Measurements from ENCODE around the gene MYO1E. TPM values are rescaled to one million over a fixed set of nuclear protein-coding genes. Genes with fewer than 3 reads are reported as not detected.

MYO1E gene
- polyA plus RNA-seq, 1 donor from 2014 or later, result 0.38 TPM

DNA sequence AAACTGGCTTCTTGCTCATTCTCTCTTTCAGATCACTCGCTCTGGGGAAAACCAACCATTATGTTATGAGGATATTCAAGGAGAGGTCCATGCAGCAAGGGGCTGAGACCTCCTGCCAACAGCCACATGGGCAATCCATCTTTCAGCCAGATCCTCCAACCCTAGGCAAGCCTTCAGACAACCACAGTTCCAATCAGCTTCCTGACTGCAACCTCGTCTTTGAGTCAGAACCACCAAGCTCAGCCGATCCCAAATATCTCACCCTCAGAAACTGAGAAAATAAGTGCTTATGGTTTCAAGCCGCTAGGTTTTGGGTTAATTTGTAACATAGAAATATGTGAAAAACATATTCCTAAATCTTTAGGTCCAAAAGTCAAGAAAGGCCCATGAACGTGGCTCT, 155.8 kb downstream of the MYO1E start:
- Histone ChIP-seq H3K79me2 (replicated peaks; ENCODE audit: insufficient read depth, low read length) (no peaks in the 10 kb centered on the region), H3K4me3 (ENCODE audit: low read length) (no peak overlapping the region), H3K9me3 (ENCODE audit: low read length) (no peaks in the 10 kb centered on the region), H3K27ac (ENCODE audit: low read length) (no peak overlapping the region), H2AFZ (ENCODE audit: low read depth, low read length) (no peak overlapping the region), H3K9ac (ENCODE audit: low read length) (no peak overlapping the region), H3K4me2 (ENCODE audit: low read length) (no peak overlapping the region), H4K20me1 (ENCODE audit: insufficient read depth) (no peaks in the 10 kb centered on the region), H3K27me3 (ENCODE audit: insufficient read depth, low read depth, low read length) (no peaks in the 10 kb centered on the region), H3F3A (ENCODE audit: insufficient read depth, low read length, poor library complexity, severe bottlenecking) (no peaks in the 10 kb centered on the region), H3K36me3 (ENCODE audit: insufficient read depth, low read length) (no peaks in the 10 kb centered on the region), H3K9me2 (ENCODE audit: insufficient read depth, low read length) (no peaks in the 10 kb centered on the region)
- no peak for TF ChIP-seq TAF1 (IDR thresholded peaks at IDR 0.05; ENCODE audit: low read depth)
- TF ChIP-seq, protein P1, sequence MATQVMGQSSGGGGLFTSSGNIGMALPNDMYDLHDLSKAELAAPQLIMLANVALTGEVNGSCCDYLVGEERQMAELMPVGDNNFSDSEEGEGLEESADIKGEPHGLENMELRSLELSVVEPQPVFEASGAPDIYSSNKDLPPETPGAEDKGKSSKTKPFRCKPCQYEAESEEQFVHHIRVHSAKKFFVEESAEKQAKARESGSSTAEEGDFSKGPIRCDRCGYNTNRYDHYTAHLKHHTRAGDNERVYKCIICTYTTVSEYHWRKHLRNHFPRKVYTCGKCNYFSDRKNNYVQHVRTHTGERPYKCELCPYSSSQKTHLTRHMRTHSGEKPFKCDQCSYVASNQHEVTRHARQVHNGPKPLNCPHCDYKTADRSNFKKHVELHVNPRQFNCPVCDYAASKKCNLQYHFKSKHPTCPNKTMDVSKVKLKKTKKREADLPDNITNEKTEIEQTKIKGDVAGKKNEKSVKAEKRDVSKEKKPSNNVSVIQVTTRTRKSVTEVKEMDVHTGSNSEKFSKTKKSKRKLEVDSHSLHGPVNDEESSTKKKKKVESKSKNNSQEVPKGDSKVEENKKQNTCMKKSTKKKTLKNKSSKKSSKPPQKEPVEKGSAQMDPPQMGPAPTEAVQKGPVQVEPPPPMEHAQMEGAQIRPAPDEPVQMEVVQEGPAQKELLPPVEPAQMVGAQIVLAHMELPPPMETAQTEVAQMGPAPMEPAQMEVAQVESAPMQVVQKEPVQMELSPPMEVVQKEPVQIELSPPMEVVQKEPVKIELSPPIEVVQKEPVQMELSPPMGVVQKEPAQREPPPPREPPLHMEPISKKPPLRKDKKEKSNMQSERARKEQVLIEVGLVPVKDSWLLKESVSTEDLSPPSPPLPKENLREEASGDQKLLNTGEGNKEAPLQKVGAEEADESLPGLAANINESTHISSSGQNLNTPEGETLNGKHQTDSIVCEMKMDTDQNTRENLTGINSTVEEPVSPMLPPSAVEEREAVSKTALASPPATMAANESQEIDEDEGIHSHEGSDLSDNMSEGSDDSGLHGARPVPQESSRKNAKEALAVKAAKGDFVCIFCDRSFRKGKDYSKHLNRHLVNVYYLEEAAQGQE (IDR thresholded peaks at IDR 0.05; ENCODE audit: borderline replicate concordance), result no peak
- TF ChIP-seq EP300 (conservative IDR thresholded peaks at IDR 0.05; ENCODE audit: poor library complexity, severe bottlenecking), result no peak
- TF ChIP-seq MXI1 (conservative IDR thresholded peaks at IDR 0.05; ENCODE audit: poor library complexity, severe bottlenecking), result no peak
- no peak for TF ChIP-seq SMC3 (conservative IDR thresholded peaks at IDR 0.05; ENCODE audit: poor library complexity)
- no peak for TF ChIP-seq POLR2AphosphoS5 (IDR thresholded peaks at IDR 0.05)
- TF ChIP-seq EZH2 (IDR thresholded peaks at IDR 0.05; ENCODE audit: borderline replicate concordance, insufficient read depth, low read length, poor library complexity, severe bottlenecking), result no peak
- TF ChIP-seq, protein P2, sequence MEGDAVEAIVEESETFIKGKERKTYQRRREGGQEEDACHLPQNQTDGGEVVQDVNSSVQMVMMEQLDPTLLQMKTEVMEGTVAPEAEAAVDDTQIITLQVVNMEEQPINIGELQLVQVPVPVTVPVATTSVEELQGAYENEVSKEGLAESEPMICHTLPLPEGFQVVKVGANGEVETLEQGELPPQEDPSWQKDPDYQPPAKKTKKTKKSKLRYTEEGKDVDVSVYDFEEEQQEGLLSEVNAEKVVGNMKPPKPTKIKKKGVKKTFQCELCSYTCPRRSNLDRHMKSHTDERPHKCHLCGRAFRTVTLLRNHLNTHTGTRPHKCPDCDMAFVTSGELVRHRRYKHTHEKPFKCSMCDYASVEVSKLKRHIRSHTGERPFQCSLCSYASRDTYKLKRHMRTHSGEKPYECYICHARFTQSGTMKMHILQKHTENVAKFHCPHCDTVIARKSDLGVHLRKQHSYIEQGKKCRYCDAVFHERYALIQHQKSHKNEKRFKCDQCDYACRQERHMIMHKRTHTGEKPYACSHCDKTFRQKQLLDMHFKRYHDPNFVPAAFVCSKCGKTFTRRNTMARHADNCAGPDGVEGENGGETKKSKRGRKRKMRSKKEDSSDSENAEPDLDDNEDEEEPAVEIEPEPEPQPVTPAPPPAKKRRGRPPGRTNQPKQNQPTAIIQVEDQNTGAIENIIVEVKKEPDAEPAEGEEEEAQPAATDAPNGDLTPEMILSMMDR (IDR thresholded peaks at IDR 0.05; ENCODE audit: poor library complexity, severe bottlenecking), result no peak
- TF ChIP-seq RAD21 (conservative IDR thresholded peaks at IDR 0.05), result no peak

DNA sequence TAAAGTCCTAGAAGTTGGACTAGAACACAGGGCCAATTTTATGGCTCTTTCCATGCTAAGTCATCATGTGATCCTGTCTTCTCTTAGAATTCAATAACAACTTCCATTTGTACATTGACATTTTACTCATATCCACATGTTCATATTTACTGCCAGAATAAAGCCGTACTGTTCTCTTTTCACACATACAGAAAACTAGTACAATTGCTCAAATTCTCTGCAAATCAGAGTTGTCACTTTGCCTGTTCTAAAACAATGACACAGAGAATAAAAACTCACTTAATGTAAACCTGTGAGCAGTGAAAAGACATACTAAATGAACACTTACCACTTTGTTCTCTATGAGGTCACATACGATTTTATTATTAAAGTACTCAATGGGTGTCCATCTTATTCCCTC, 162.5 kb downstream of the MYO1E start:
- Histone ChIP-seq H3K9ac (ENCODE audit: low read length) (no peak overlapping the region), H3K36me3 (ENCODE audit: insufficient read depth, low read length) (no peaks in the 10 kb centered on the region), H3K9me2 (ENCODE audit: insufficient read depth, low read length) (no peaks in the 10 kb centered on the region), H3K27me3 (ENCODE audit: insufficient read depth, low read depth, low read length) (no peaks in the 10 kb centered on the region), H4K20me1 (ENCODE audit: insufficient read depth) (no peaks in the 10 kb centered on the region), H2AFZ (ENCODE audit: low read depth, low read length) (no peak overlapping the region), H3K4me2 (ENCODE audit: low read length) (no peak overlapping the region), H3K27ac (ENCODE audit: low read length) (no peak overlapping the region), H3F3A (ENCODE audit: insufficient read depth, low read length, poor library complexity, severe bottlenecking) (no peaks in the 10 kb centered on the region), H3K79me2 (replicated peaks; ENCODE audit: insufficient read depth, low read length) (no peaks in the 10 kb centered on the region), H3K9me3 (ENCODE audit: low read length) (no peaks in the 10 kb centered on the region), H3K4me3 (ENCODE audit: low read length) (no peak overlapping the region)
- TF ChIP-seq EP300 (conservative IDR thresholded peaks at IDR 0.05; ENCODE audit: poor library complexity, severe bottlenecking), result no peak
- TF ChIP-seq POLR2AphosphoS5 (IDR thresholded peaks at IDR 0.05), result no peak
- TF ChIP-seq, protein P1 (IDR thresholded peaks at IDR 0.05; ENCODE audit: borderline replicate concordance), result no peak
- TF ChIP-seq SMC3 (conservative IDR thresholded peaks at IDR 0.05; ENCODE audit: poor library complexity), result no peak
- TF ChIP-seq RAD21 (conservative IDR thresholded peaks at IDR 0.05), result no peak
- TF ChIP-seq, protein P2 (IDR thresholded peaks at IDR 0.05; ENCODE audit: poor library complexity, severe bottlenecking), result no peak
- no peak for TF ChIP-seq EZH2 (IDR thresholded peaks at IDR 0.05; ENCODE audit: borderline replicate concordance, insufficient read depth, low read length, poor library complexity, severe bottlenecking)
- TF ChIP-seq TAF1 (IDR thresholded peaks at IDR 0.05; ENCODE audit: low read depth), result no peak
- no peak for TF ChIP-seq MXI1 (conservative IDR thresholded peaks at IDR 0.05; ENCODE audit: poor library complexity, severe bottlenecking)
